K562 (cell line): ENCODE data around the gene ZNF17. TPM values are rescaled to one million over a fixed set of nuclear protein-coding genes. Genes with fewer than 3 reads are reported as not detected.

Experiments
- ARID2 ChIP-seq: fragments of 450-650 bp; IDR thresholded peaks from 2 replicates; pipeline ENCODE4 v1.6.1; 2017; ENCODE audit warnings: antibody characterized with exemption, mild to moderate bottlenecking
- ARNT ChIP-seq, 2 experiments: fragments of 450-650 bp; IDR thresholded peaks; 2 replicates each; pipeline ENCODE4 v1.6.1; 2016; ENCODE audit warnings: mild to moderate bottlenecking in 1 of 2
- GTF2A2 ChIP-seq: IDR thresholded peaks from 2 replicates; pipeline ENCODE4 v1.6.1; 2016; ENCODE audit warnings: mild to moderate bottlenecking, missing genetic modification characterization, missing compliant biosample characterization
- HNRNPK ChIP-seq: fragments of 200-400 bp; formaldehyde crosslinking; IDR thresholded peaks from one replicate; pipeline ENCODE4 v1.6.1; 2018; ENCODE audit warnings: mild to moderate bottlenecking, low read depth, low read length; ENCODE audit not compliant: poor library complexity, severe bottlenecking
- MTA1 ChIP-seq: fragments of 450-650 bp; IDR thresholded peaks from 2 replicates; pipeline ENCODE4 v1.6.1; 2017; ENCODE audit warnings: borderline replicate concordance
- NBN ChIP-seq: fragments of 450-650 bp; IDR thresholded peaks from 2 replicates; pipeline ENCODE4 v1.6.1; 2016; ENCODE audit warnings: low read depth, mild to moderate bottlenecking
- POLR2AphosphoS2 ChIP-seq: IDR thresholded peaks from 2 replicates; pipeline ENCODE4 v1.6.1; 2012; ENCODE audit warnings: low read length, improper control_type of control experiment
- RBM22 ChIP-seq: fragments of 200-400 bp; formaldehyde crosslinking; IDR thresholded peaks from 2 replicates; pipeline ENCODE4 v1.6.1; 2018; ENCODE audit warnings: low read length, low read depth; ENCODE audit not compliant: poor library complexity, severe bottlenecking
- RCOR1 ChIP-seq, 2 experiments: IDR thresholded peaks; 2 replicates each; pipeline ENCODE4 v1.6.1; 2012; ENCODE audit warnings: low read depth in 2 of 2, low read length in 2 of 2, borderline replicate concordance in 1 of 2, improper control_type of control experiment in 1 of 2
- SMARCB1 ChIP-seq: IDR thresholded peaks from 2 replicates; pipeline ENCODE4 v1.6.1; 2011; ENCODE audit warnings: improper control_type of control experiment, low read depth; ENCODE audit not compliant: insufficient read length
- ZNF12 ChIP-seq: sonication (generic); formaldehyde crosslinking; IDR thresholded peaks from 2 replicates; pipeline ENCODE4 v1.4.0; 2020; ENCODE audit warnings: mild to moderate bottlenecking, missing genetic modification reagents
- ZNF263 ChIP-seq: sonication (generic); formaldehyde crosslinking; IDR thresholded peaks from 2 replicates; pipeline ENCODE4 v1.8.0; 2022; ENCODE audit warnings: mild to moderate bottlenecking, missing genetic modification reagents, borderline replicate concordance
- ZNF717 ChIP-seq: fragments of 250-450 bp; sonication (Bioruptor Pico); IDR thresholded peaks from 2 replicates; pipeline ENCODE4 v1.5.0; 2021
- polyA plus RNA-seq, 8 experiments: library from polyadenylated mRNA; depleted of rRNA in 4 of 8; stranded (reverse) in 5 of 8; unstranded in 3 of 8; fragments of >200 nt; fragmentation: Nextera tagmentation in 2 of 8; fragmentation: Illumina TruSeq in 1 of 8; extraction: Ambion mirVana in 2 of 8; extraction: Trizol in 1 of 8; gene quantifications; 2 replicates each; pipeline versions ENCODE4 v1.2.1 to v1.2.3, GENCODE V29; 2011 to 2014; ENCODE audit warnings: inconsistent platforms in 1 of 8, missing spikeins in 1 of 8
- total RNA-seq, 7 experiments: library from RNA; depleted of rRNA in 6 of 7; stranded (reverse); fragments of >200 nt in 6 of 7; fragmentation: Illumina TruSeq in 2 of 7; extraction: Trizol in 2 of 7; gene quantifications; 2 replicates each; pipeline versions ENCODE4 v1.2.1 to v1.2.3, GENCODE V29; 2011 to 2021; ENCODE audit warnings: low replicate concordance in 1 of 7
- TF ChIP-seq, protein P1 (sequence below), 3 experiments: fragments of 200-800 bp in 1 of 3; fragments of 250-450 bp in 1 of 3; fragments of 450-650 bp in 1 of 3; sonication (Bioruptor Pico) in 1 of 3; sonication (Bioruptor generic) in 1 of 3; formaldehyde crosslinking in 1 of 3; IDR thresholded peaks; 2 replicates each; pipeline versions ENCODE4 v1.6.1 to v1.8.0; 2016 to 2022; ENCODE audit warnings: mild to moderate bottlenecking in 2 of 3, missing genetic modification characterization in 2 of 3, missing compliant biosample characterization in 1 of 3, moderate library complexity in 1 of 3
- TF ChIP-seq, protein P2 (sequence below): fragments of 250-450 bp; sonication (Bioruptor Pico); IDR thresholded peaks from 2 replicates; pipeline ENCODE4 v1.8.0; 2021; ENCODE audit warnings: moderate library complexity, mild to moderate bottlenecking, inconsistent platforms
- TF ChIP-seq, protein P3 (sequence below): fragments of 450-650 bp; IDR thresholded peaks from 2 replicates; pipeline ENCODE4 v1.6.1; 2016; ENCODE audit warnings: low read depth, mild to moderate bottlenecking, moderate library complexity
- TF ChIP-seq, protein P4 (sequence below), 2 experiments: fragments of 450-650 bp; IDR thresholded peaks; 2 replicates each; pipeline ENCODE4 v1.6.1; 2018; ENCODE audit warnings: mild to moderate bottlenecking in 2 of 2, low read depth in 1 of 2; ENCODE audit not compliant: partially characterized antibody in 2 of 2

The ZNF17 gene
- total and polyA plus RNA-seq, 9 of the 15 experiments (the other 6 are each of a cell fraction or from before 2014, with no cell fraction given): 5.3 to 8.6 (median 6.5) TPM

DNA sequence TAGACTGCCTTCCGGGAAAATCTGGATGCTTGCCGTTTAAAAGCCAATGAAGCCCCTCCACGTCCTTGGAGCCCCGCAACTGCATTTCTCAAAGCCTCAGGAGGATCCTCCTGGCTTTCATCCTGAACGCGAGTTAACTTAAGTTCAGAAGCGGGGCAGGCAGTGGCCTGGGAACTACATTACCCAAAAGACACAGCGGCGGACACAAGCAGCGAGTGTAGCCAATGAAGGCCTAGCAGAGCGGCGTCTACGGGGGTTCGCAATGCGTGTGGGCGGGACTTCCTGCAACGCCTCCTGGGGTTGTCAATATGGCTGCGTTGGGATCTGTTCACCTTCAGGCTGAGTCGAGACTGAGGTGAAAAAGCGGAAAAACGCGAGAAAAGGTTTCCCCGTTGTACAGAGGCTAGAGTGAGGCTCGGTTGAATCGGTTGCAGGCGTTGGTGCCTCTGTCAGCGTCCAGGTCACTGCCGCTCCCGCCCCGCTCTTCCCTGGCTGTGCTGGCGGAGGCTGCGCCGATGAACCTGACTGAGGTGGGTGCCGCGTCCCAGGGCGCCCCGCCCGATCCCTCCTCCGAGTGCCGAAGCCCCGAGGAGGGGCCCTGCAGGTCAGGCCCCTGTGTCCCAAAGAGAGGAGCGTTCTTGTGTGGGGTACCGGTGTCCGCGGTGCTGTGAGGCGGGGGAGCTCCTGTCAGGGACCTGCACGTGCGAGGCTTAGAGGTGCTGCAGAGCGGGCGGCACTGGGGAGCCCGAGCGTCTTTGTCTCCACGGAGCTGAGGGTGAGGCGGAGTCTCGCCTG, at the start of gene ZNF17 (continued):
- TF ChIP-seq, protein P1, sequence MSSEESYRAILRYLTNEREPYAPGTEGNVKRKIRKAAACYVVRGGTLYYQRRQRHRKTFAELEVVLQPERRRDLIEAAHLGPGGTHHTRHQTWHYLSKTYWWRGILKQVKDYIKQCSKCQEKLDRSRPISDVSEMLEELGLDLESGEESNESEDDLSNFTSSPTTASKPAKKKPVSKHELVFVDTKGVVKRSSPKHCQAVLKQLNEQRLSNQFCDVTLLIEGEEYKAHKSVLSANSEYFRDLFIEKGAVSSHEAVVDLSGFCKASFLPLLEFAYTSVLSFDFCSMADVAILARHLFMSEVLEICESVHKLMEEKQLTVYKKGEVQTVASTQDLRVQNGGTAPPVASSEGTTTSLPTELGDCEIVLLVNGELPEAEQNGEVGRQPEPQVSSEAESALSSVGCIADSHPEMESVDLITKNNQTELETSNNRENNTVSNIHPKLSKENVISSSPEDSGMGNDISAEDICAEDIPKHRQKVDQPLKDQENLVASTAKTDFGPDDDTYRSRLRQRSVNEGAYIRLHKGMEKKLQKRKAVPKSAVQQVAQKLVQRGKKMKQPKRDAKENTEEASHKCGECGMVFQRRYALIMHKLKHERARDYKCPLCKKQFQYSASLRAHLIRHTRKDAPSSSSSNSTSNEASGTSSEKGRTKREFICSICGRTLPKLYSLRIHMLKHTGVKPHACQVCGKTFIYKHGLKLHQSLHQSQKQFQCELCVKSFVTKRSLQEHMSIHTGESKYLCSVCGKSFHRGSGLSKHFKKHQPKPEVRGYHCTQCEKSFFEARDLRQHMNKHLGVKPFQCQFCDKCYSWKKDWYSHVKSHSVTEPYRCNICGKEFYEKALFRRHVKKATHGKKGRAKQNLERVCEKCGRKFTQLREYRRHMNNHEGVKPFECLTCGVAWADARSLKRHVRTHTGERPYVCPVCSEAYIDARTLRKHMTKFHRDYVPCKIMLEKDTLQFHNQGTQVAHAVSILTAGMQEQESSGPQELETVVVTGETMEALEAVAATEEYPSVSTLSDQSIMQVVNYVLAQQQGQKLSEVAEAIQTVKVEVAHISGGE (CRISPR knock-in tag; IDR thresholded peaks at IDR 0.05): no peak
- TF ChIP-seq ZNF717 (no peak), GTF2A2 (tag) (no peak), RCOR1 (IDR thresholded peaks at IDR 0.05; ENCODE audit: borderline replicate concordance in 1 of 2, low read depth in 2 of 2, low read length in 2 of 2) (no peak), SMARCB1 (no peak), HNRNPK (no peak), ZNF12 (no peak), ZNF263 (CRISPR knock-in tag) (no peak), ARNT (IDR thresholded peaks at IDR 0.05) (no peak), ARID2 (no peak), RBM22 (no peak), NBN (no peak), MTA1 (no peak), POLR2AphosphoS2 (no peak)
- TF ChIP-seq, protein P2, sequence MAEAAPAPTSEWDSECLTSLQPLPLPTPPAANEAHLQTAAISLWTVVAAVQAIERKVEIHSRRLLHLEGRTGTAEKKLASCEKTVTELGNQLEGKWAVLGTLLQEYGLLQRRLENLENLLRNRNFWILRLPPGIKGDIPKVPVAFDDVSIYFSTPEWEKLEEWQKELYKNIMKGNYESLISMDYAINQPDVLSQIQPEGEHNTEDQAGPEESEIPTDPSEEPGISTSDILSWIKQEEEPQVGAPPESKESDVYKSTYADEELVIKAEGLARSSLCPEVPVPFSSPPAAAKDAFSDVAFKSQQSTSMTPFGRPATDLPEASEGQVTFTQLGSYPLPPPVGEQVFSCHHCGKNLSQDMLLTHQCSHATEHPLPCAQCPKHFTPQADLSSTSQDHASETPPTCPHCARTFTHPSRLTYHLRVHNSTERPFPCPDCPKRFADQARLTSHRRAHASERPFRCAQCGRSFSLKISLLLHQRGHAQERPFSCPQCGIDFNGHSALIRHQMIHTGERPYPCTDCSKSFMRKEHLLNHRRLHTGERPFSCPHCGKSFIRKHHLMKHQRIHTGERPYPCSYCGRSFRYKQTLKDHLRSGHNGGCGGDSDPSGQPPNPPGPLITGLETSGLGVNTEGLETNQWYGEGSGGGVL (CRISPR knock-in tag): no peak
- TF ChIP-seq, protein P3, sequence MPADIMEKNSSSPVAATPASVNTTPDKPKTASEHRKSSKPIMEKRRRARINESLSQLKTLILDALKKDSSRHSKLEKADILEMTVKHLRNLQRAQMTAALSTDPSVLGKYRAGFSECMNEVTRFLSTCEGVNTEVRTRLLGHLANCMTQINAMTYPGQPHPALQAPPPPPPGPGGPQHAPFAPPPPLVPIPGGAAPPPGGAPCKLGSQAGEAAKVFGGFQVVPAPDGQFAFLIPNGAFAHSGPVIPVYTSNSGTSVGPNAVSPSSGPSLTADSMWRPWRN: no peak
- TF ChIP-seq, protein P4, sequence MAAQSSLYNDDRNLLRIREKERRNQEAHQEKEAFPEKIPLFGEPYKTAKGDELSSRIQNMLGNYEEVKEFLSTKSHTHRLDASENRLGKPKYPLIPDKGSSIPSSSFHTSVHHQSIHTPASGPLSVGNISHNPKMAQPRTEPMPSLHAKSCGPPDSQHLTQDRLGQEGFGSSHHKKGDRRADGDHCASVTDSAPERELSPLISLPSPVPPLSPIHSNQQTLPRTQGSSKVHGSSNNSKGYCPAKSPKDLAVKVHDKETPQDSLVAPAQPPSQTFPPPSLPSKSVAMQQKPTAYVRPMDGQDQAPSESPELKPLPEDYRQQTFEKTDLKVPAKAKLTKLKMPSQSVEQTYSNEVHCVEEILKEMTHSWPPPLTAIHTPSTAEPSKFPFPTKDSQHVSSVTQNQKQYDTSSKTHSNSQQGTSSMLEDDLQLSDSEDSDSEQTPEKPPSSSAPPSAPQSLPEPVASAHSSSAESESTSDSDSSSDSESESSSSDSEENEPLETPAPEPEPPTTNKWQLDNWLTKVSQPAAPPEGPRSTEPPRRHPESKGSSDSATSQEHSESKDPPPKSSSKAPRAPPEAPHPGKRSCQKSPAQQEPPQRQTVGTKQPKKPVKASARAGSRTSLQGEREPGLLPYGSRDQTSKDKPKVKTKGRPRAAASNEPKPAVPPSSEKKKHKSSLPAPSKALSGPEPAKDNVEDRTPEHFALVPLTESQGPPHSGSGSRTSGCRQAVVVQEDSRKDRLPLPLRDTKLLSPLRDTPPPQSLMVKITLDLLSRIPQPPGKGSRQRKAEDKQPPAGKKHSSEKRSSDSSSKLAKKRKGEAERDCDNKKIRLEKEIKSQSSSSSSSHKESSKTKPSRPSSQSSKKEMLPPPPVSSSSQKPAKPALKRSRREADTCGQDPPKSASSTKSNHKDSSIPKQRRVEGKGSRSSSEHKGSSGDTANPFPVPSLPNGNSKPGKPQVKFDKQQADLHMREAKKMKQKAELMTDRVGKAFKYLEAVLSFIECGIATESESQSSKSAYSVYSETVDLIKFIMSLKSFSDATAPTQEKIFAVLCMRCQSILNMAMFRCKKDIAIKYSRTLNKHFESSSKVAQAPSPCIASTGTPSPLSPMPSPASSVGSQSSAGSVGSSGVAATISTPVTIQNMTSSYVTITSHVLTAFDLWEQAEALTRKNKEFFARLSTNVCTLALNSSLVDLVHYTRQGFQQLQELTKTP (IDR thresholded peaks at IDR 0.05; ENCODE audit: low read depth in 1 of 2, partially characterized antibody in 2 of 2): peak in 1 of 2 experiments; percentile 91
